Measurements from ENCODE around the gene PLP1.
"Not testable (repeated sequence)": the region's sequence is repeated elsewhere in the genome, so short reads cannot be mapped to it uniquely, and the experiment has no call there.

Gene PLP1

DNA sequence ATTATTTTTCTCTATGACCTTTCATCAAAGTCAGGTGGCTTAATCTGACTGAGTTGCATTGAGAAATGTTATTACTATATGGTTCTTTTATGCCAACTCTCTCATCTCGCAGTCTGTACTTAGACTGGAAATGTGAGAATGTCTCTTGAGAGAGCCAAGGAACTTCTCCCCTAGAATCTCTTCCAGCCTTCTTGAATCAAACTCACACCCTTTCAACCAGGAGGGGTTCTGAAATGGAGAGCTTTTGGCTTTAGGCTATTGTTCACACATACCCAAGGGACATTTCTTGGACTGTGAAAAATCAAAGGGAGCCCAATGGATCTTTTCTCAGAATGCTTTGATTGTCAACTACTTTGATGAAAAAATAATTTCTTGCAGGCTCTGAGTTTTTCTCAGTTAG lies 5.1 kb downstream of the PLP1 start:
- ATAC-seq = no peak

DNA sequence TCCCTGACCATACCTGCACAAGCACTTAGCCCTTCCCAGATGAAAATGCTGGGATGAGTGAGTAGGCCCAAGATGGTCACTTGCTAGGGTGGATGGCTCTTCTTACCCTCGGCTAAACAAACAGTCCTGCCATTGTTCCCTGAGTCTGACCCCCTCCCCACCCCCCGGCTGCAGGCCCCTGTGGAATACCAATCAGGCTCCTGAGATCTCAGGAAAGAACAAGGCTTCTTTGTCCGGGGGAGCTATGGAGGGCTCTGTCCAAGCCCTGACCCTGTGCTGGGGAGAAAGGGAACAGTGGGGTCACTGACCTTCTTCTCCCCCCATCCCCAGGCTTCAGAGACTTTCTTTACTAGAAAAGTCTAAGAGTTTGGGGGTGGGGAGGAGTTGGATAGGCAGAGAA lies 6.0 kb downstream of the PLP1 start:
- no peak for ATAC-seq

DNA sequence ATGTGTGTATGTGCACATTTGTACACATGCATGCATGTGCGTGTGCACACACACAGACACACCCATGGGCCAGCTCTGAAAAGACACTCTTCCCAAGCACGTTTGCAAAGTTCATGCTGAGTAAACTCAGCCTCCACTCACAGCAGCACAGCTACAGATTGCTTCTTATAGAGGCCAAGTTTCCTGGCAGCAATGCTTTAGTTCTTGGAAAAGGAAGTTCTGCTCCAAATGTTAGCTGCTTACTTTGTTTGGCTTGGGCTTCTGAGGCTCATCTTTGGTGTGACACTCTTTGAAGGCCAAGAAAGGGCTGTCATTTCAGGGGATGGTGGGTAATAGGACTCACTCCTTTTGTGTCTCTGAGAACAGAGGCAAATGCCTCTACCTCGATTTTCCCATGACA lies 6.6 kb downstream of the PLP1 start:
- no peak for ATAC-seq

- no peak for ATAC-seq
Measured at GRCh38 chrX:103783971-103784370, 7.3 kb downstream of the PLP1 start.

DNA sequence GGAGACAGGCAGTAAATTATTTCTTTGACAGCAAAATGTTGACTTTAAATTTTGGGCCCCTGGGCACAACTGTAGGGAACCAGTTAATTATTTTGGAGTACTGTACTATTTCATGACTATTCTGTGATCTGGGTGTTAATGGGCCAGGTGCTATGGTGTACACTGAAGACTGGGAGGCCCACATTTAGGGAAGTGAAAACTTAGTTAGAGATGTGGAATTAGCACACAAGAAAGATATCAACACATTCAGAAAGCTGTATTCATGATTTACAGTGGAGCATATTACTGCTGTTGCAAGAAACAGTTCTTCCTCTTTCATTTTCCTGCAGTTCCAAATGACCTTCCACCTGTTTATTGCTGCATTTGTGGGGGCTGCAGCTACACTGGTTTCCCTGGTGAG lies 12.4 kb downstream of the PLP1 start:
- ATAC-seq = no peak

- ATAC-seq = no peak
Measured at GRCh38 chrX:103791228-103791627, 14.6 kb downstream of the PLP1 start.

DNA sequence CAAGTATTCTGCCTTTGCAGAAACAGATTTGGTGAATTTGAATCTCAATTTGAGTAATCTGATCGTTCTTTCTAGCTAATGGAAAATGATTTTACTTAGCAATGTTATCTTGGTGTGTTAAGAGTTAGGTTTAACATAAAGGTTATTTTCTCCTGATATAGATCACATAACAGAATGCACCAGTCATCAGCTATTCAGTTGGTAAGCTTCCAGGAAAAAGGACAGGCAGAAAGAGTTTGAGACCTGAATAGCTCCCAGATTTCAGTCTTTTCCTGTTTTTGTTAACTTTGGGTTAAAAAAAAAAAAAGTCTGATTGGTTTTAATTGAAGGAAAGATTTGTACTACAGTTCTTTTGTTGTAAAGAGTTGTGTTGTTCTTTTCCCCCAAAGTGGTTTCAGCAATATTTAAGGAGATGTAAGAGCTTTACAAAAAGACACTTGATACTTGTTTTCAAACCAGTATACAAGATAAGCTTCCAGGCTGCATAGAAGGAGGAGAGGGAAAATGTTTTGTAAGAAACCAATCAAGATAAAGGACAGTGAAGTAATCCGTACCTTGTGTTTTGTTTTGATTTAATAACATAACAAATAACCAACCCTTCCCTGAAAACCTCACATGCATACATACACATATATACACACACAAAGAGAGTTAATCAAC lies 15.3 kb downstream of the PLP1 start:
- ATAC-seq = no peak

DNA sequence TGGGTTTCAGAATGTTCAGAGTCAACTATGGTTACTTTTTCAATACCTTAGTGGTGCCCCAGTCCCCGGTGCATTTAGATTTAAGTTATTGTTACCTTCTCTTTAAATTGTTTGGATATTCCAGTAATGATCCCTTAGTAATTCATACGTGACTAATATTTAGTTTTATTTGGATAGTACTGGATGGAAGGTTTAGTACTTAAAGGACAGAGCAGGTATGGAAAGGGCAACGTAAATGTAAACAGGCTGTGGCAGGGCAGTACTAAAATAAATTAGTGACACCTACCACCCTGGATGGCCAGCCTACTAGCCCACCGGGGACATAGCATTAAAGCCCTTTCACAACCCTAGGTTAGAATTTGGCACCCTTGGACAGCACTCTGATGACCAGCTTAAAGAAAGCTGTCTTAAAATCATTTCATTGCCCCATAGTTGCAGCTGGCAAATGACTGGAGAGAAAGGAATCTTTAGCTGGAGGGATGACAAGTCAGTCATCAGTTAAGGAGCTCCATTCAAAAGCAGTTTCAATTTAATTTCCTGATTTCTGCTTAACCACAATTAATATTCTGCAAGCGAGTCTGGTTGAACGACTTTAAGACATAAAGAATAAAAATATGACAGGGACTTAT lies 16.4 kb downstream of the PLP1 start:
- ATAC-seq = no peak

GRCh38 chrX:103793545-103793940 lies 16.9 kb downstream of the PLP1 start:
- no peak for ATAC-seq

DNA sequence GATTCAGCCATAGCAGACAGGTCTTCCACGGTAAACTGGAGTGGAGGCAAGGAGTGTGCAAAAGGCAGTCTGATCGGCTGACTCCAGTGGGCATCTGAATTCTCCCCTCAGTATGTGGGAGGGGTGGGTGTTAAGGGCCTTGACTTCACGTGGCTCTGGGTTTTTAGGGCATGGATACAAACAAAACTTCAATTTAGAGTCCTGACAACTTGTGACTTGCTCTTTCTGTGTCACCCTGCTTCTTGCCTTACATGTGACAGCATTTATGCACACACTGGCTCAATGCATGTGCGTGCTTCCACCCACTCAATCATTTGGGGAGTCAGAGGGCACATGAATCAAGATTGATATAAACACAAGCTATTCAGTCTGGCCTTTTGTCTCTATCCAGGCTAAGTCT lies 17.5 kb downstream of the PLP1 start:
- ATAC-seq = no peak

DNA sequence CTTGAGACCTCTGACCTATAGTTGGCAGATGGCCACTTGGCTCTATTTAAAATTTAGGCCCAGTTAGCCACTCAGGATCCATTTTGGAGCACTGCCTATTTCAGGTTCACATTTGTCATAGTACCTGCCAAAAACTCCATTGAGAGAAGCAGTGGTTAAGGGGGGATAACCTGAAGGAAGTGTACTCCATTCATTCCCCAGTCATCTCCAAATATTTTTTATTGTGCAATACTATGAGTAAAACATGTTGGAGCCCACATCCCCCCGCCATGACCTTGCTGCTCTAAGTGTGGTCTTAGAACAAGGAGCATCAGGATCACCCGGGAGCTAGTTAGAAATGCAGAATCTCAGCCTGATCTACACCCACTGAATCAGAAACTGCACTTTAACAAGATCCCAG lies 21.1 kb downstream of the PLP1 start:
- no peak for ATAC-seq

- no peak for ATAC-seq
Measured at GRCh38 chrX:103800318-103800717, 23.7 kb downstream of the PLP1 start.

DNA sequence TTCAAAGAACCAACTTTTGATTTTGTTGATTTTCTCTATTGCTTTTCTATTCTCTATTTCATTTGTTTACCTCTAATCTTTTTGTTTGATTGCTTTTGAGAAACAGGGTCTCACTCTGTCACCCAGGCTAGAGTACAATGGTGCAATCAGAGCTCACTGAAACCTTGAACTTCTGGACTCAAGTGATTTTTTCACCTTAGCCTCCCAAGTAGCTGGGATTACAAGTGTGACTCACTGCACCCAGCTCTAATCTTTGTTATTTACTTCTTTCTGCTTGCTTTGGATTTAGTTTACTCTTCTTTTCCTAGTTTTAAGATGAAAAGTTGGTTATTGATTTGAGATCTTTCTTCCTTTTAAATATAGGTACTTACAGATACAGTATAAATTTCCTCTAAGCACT lies 29.2 kb downstream of the PLP1 start:
- ATAC-seq = no peak

DNA sequence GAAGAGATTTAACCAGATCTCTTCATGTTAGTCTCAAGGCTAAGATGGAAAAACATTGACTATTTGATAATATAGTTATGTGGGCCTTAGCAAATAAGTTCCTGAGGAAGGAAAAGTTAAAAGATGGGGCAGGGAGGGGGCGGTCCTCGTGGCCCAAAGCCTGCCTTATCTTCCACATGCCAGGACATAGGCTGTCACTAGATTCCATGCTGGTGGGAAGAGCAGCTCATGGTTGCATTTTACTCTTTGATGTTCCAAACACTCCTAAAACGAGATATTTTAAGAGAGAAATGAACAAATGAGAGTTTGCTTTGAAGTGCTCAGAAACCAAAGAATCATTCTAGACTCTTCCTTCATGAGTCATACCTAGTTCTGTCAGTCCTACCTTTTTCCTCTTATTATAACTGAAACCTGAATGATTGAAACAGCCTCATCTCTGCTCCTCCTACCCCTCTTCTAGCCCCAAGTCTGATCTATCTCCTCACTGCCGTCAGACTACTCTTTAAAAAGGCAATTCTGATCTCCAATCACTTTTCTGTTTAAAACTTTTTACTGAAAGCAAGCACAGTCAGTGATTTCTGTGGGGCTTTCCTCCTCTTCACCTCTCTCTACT lies 30.3 kb downstream of the PLP1 start:
- ATAC-seq = peak in 1 of 2 donors; percentile 27

DNA sequence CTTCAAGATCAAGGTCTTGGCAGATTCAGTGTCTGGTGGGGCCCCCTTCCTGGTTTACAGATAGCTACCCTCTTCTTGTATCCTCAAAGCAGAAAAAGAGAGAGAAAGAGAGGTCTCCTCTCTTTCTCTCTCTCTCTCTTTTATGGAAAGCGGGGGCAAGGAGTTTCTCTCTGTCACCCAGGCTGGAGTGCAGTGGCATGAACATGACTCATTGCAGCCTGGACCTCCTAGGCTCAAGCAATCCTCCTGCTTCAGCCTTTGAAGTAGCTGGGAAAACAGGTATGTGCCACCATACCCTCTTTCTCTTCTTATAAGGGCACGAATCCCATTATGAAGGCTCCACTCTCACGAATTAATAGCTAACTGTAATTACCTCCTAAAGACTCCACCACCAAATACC lies 35.2 kb downstream of the PLP1 start:
- ATAC-seq = no peak

DNA sequence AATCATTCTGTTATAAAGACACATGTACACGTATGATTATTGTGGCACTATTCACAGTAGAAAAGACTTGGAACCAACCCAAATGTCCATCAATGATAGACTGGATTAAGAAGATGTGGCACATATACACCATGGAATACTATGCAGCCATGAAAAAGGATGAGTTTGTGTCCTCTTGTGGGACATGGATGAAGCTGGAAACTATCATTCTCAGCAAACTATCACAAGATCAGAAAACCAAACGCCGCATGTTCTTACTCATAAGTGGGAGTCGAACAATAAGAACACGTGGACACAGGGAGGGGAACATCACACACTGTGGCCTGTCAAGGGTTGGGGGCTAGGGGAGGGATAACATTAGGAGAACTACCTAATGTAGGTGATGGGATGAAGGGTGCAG lies 40.5 kb downstream of the PLP1 start:
- not testable (repeated sequence) for ATAC-seq

DNA sequence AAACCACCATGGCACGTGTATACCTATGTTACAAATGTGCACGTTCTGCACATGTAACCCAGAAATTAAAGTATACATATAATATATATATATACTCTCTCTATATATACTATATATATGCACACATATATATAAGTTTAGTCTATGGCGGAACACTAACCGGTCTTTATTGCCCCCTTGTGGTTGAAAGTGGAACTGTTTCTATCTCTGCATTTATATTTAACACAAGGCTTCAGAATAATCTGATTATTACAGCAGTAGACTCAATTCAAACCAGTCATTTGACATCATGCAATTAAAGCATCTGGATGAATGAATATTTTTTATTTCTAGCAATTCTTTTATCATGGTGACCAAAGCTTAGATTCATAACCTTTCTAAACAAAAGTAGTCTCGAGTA lies 40.9 kb downstream of the PLP1 start:
- no peak for ATAC-seq

- no peak for ATAC-seq
Measured at GRCh38 chrX:103818842-103819619, 42.4 kb downstream of the PLP1 start.

- not testable (repeated sequence) for ATAC-seq
Measured at GRCh38 chrX:103820802-103821201, 44.2 kb downstream of the PLP1 start.

DNA sequence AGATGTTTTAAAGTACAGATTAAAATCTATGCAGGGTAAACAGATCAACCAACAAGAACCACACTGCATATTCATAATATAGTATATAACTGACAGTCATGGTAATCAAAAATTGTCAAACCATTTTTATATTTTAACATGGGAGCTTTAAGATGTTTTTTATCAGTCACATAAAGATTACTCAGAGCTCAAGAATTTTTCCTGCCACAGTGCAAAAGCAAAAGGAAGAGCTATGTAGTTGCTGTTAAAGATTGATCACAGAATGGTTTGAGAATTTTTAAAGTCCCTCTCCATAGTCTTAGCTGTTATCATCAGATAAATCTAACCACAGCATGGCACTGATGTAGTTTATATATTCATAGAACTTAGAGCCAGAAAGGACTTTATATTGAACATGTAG lies 47.0 kb downstream of the PLP1 start:
- ATAC-seq = no peak

- no peak for ATAC-seq
Measured at GRCh38 chrX:103825881-103826280, 49.2 kb downstream of the PLP1 start.

- no peak for ATAC-seq
Measured at GRCh38 chrX:103828529-103828928, 51.9 kb downstream of the PLP1 start.

DNA sequence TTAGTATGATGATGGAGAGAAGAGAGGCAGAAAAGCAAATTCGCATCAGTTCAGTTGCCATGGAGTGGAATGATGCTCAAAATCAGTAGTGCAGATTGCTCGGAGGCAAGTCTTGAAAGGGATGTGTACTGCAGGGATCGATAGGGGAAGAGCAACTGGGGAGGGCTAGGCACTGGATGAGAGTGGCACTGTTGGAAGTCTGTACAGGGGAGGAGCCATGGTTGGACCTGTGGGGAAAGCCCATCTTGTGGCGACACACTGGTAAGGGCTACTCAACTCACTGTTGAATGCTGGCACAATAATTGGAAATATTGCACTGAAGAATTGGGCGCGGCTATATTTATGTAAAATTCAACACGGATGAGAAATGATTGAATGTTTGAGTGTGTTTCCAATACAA lies 54.2 kb downstream of the PLP1 start:
- ATAC-seq = no peak

DNA sequence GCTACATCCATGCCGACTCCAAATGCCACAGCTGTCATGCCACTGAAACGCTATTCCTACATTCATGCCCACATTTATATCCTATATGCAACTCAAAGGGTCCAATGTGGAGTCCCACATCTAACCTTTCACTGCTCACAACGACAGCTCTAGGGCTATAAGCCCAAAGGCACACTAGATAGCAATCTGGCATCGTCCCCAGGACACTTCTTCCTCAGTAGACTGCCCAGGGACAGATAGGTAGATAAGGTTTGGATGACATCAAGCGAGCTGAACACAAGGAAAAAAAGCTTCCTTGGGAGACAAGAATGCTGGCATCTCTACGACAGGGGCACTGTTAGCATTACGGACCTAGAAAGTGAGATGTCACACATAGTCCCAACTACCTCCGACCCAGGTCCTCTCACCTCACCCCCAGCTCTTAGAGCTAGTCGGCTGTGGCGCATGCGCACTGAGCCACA lies 54.7 kb downstream of the PLP1 start:
- ATAC-seq = no peak

All from activated CD4-positive, CD25-positive, alpha-beta regulatory T cell treated with anti-CD3 and anti-CD28 coated beads, Interleukin-2, amount 50 U/mL, for 24 hours (primary cell).